GM06990 (cell line): ENCODE data around the gene DNAJC25.

Experiments used
- DNase-seq: peaks from one replicate; pipeline ENCODE4 v3.0.0-alpha.2; 2011; ENCODE audit not compliant: insufficient read length; ENCODE audit errors: extremely low read depth
- H3K27me3 ChIP-seq: replicated peaks from 2 replicates; pipeline ENCODE4 v1.6.0; 2011; ENCODE audit warnings: low read length; ENCODE audit not compliant: control insufficient read depth, insufficient read depth
- H3K36me3 ChIP-seq: 2 replicates; pipeline ENCODE4 v1.5.1; 2011; ENCODE audit warnings: low read length; ENCODE audit not compliant: control insufficient read depth, insufficient read depth
- H3K4me3 ChIP-seq: replicated peaks from 2 replicates; pipeline ENCODE4 v1.5.1; 2011; ENCODE audit warnings: low read depth, mild to moderate bottlenecking, control low read depth, low read length
- CTCF ChIP-seq: IDR thresholded peaks from 2 replicates; pipeline ENCODE4 v1.5.1; 2011; ENCODE audit warnings: low read length, control low read depth, mild to moderate bottlenecking, inconsistent platforms; ENCODE audit not compliant: insufficient read depth, poor library complexity, severe bottlenecking

DNAJC25 gene

GRCh38 chr9:111634860-111635259, 3.7 kb downstream of the DNAJC25 start:
- Histone ChIP-seq H3K27me3 (no peaks in the 10 kb centered on the region), H3K36me3 (no peaks in the 10 kb centered on the region; the same call in 1 of the 2 replicates), H3K4me3 (no peak overlapping the region)
- TF ChIP-seq CTCF = no peak
- no peak for DNase-seq

- H3K36me3 ChIP-seq = no peaks in the 10 kb centered on the region; the same call in 1 of the 2 replicates
- no peak for DNase-seq
- no peaks in the 10 kb centered on the region for H3K27me3 ChIP-seq
- no peak overlapping the region for H3K4me3 ChIP-seq
- no peak for TF ChIP-seq CTCF
Measured at GRCh38 chr9:111637421-111637950, 6.4 kb downstream of the DNAJC25 start.

- no peak for TF ChIP-seq CTCF
- H3K27me3 ChIP-seq = no peaks in the 10 kb centered on the region
- DNase-seq = no peak
- no peaks in the 10 kb centered on the region; the same call in none of the 2 replicates for H3K36me3 ChIP-seq
- H3K4me3 ChIP-seq = no peak overlapping the region
Measured at GRCh38 chr9:111644195-111644772, 13.2 kb downstream of the DNAJC25 start.

- Histone ChIP-seq H3K27me3 (no peaks in the 10 kb centered on the region), H3K4me3 (no peak overlapping the region), H3K36me3 (no peaks in the 10 kb centered on the region; the same call in none of the 2 replicates)
- TF ChIP-seq CTCF = no peak
- no peak for DNase-seq
Measured at GRCh38 chr9:111645806-111646205, 14.7 kb downstream of the DNAJC25 start.

- no peaks in the 10 kb centered on the region; the same call in none of the 2 replicates for H3K36me3 ChIP-seq
- no peaks in the 10 kb centered on the region for H3K27me3 ChIP-seq
- TF ChIP-seq CTCF = no peak
- no peak for DNase-seq
- H3K4me3 ChIP-seq = no peak overlapping the region
Measured at GRCh38 chr9:111646417-111646816, 15.3 kb downstream of the DNAJC25 start.
